Sigmoid colon (tissue), 7 donors: ENCODE data around the gene AP1S3. TPM values are rescaled to one million over a fixed set of nuclear protein-coding genes. Genes with fewer than 3 reads are reported as not detected.

ENCODE experiments used
- DNase-seq: peaks from one replicate; pipeline ENCODE4 v3.0.0-alpha.2; 2019
- H3K27ac ChIP-seq, 4 donors: fragments of 200-600 bp; sonication (generic); one replicate each; pipeline ENCODE4 v1.5.1; 2016 to 2019; ENCODE audit warnings: mild to moderate bottlenecking in 1 of 4
- H3K27me3 ChIP-seq, 3 donors: fragments of 200-600 bp; sonication (generic); one replicate each; pipeline ENCODE4 v1.5.1; 2019; ENCODE audit warnings: mild to moderate bottlenecking in 1 of 3
- H3K36me3 ChIP-seq, 4 donors: fragments of 200-600 bp; sonication (generic); one replicate each; pipeline ENCODE4 v1.5.1; 2016 to 2019
- H3K4me1 ChIP-seq, 4 donors: fragments of 200-600 bp; sonication (generic); one replicate each; pipeline ENCODE4 v1.5.1; 2017 to 2019
- H3K4me3 ChIP-seq, 4 donors: fragments of 200-600 bp; sonication (generic); one replicate each; pipeline ENCODE4 v1.5.1; 2017 to 2019; ENCODE audit warnings: mild to moderate bottlenecking in 2 of 4, moderate library complexity in 1 of 4
- H3K9me3 ChIP-seq, 4 donors: fragments of 200-600 bp in 3 of 4; sonication (generic) in 3 of 4; one replicate each; pipeline versions ENCODE4 v1.5.1 to v1.6.1; 2013 to 2019
- CTCF ChIP-seq, 4 experiments: fragments of 450-650 bp in 3 of 4; fragments of 200-600 bp in 1 of 4; IDR thresholded peaks; one replicate each; pipeline ENCODE4 v1.5.1; 2016 to 2019; ENCODE audit warnings: antibody characterized with exemption in 4 of 4, mild to moderate bottlenecking in 3 of 4, moderate library complexity in 2 of 4
- EP300 ChIP-seq, 4 donors: sonication (generic); formaldehyde crosslinking; IDR thresholded peaks; one replicate each; pipeline ENCODE4 v1.6.1; 2017; ENCODE audit warnings: antibody characterized with exemption in 4 of 4
- POLR2A ChIP-seq, 2 donors: fragments of 450-650 bp; IDR thresholded peaks; one replicate each; pipeline ENCODE4 v1.6.1; 2016; ENCODE audit warnings: antibody characterized with exemption in 2 of 2, mild to moderate bottlenecking in 2 of 2, moderate library complexity in 2 of 2
- POLR2AphosphoS5 ChIP-seq, 4 donors: sonication (generic); formaldehyde crosslinking; IDR thresholded peaks; one replicate each; pipeline ENCODE4 v1.6.1; 2017; ENCODE audit warnings: antibody characterized with exemption in 4 of 4
- WGBS, 2 donors: extraction: QIAGEN DNeasy Blood & Tissue Kit; methylation state at CpG; one replicate each; pipeline ENCODE4 v1.1.7; 2013; 5-methylcytosine and 5-hydroxymethylcytosine counted together
- intact Hi-C: fragments of 100-400 bp; cut with DNase I; formaldehyde crosslinking; loops from one replicate; pipeline ENCODE4 v1.15.1; 2023
- polyA plus RNA-seq, 3 donors: library from polyadenylated mRNA; stranded (reverse); fragments of 200-250 nt; gene quantifications; one replicate each; pipeline ENCODE4 v1.2.3, GENCODE V29; 2013
- total RNA-seq, 4 donors: library from RNA; depleted of rRNA; stranded (reverse); fragments of >200 nt; gene quantifications; one replicate each; pipeline ENCODE4 v1.1.0, GENCODE V29; 2016
- donor health status: healthy with polysubstance abuse.
- donor health status: Bipolar disorder and iron deficiency.
- donor health status: healthy.

The AP1S3 gene
- total and polyA plus RNA-seq, 7 donors: 0.14 to 7.2 (median 3.0) TPM; not detected in 2

- no peaks in the 10 kb centered on the region for H3K4me1 ChIP-seq
- intact Hi-C loops: no loop called here
- no peaks in the 10 kb centered on the region for H3K9me3 ChIP-seq
- H3K36me3 ChIP-seq: no peaks in the 10 kb centered on the region
- no peaks in the 10 kb centered on the region for H3K27me3 ChIP-seq
- no peak overlapping the region for H3K27ac ChIP-seq
- H3K4me3 ChIP-seq: no peak overlapping the region
- TF ChIP-seq POLR2A (IDR thresholded peaks at IDR 0.05) (no peak), POLR2AphosphoS5 (IDR thresholded peaks at IDR 0.05) (no peak), EP300 (IDR thresholded peaks at IDR 0.05) (no peak), CTCF (IDR thresholded peaks at IDR 0.05) (no peak)
- no peak for DNase-seq
These were observed 14.6 kb downstream of the AP1S3 start for GRCh38 chr2:223822818-223823217.

- no peaks in the 10 kb centered on the region for H3K9me3 ChIP-seq
- H3K4me3 ChIP-seq: no peak overlapping the region
- H3K4me1 ChIP-seq: peaks cover 0 to under 1% (median 0%) of the 10 kb centered on the region in 4 donors
- no peaks in the 10 kb centered on the region for H3K36me3 ChIP-seq
- WGBS, 2 donors: 84 to 86% methylated on average over 2 of the region's 2 CpGs
- H3K27me3 ChIP-seq: no peaks in the 10 kb centered on the region
- H3K27ac ChIP-seq: no peak overlapping the region
- no peak for DNase-seq
- intact Hi-C loops: no loop called here
- TF ChIP-seq EP300 (IDR thresholded peaks at IDR 0.05): no peak
- TF ChIP-seq POLR2AphosphoS5 (IDR thresholded peaks at IDR 0.05): no peak
- no peak for TF ChIP-seq CTCF (IDR thresholded peaks at IDR 0.05)
- TF ChIP-seq POLR2A (IDR thresholded peaks at IDR 0.05): no peak
These were observed 16.8 kb downstream of the AP1S3 start for GRCh38 chr2:223820549-223820948.

- H3K27ac ChIP-seq: no peak overlapping the region
- intact Hi-C loops: no loop called here
- no peak for DNase-seq
- no peaks in the 10 kb centered on the region for H3K9me3 ChIP-seq
- no peaks in the 10 kb centered on the region for H3K27me3 ChIP-seq
- no peaks in the 10 kb centered on the region for H3K36me3 ChIP-seq
- WGBS, 2 donors: 71 to 87% methylated on average over 3 of the region's 3 CpGs
- no peak for TF ChIP-seq POLR2AphosphoS5 (IDR thresholded peaks at IDR 0.05)
- TF ChIP-seq EP300 (IDR thresholded peaks at IDR 0.05): no peak
- TF ChIP-seq CTCF (IDR thresholded peaks at IDR 0.05): no peak
- no peak for TF ChIP-seq POLR2A (IDR thresholded peaks at IDR 0.05)
- no peak overlapping the region for H3K4me3 ChIP-seq
- H3K4me1 ChIP-seq: peaks cover 0 to 5% (median 0%) of the 10 kb centered on the region in 4 donors
These were observed 17.5 kb downstream of the AP1S3 start for GRCh38 chr2:223819891-223820290.

GRCh38 chr2:223815884-223816570, 21.4 kb downstream of the AP1S3 start:
- intact Hi-C loops: no loop called here
- DNase-seq: no peak
- no peak for TF ChIP-seq CTCF (IDR thresholded peaks at IDR 0.05)
- no peak for TF ChIP-seq EP300 (IDR thresholded peaks at IDR 0.05)
- no peak for TF ChIP-seq POLR2AphosphoS5 (IDR thresholded peaks at IDR 0.05)
- Histone ChIP-seq H3K4me3 (no peak overlapping the region), H3K27ac (no peak overlapping the region), H3K4me1 (peaks cover 0 to 5% (median 0%) of the 10 kb centered on the region in 4 donors), H3K36me3 (no peaks in the 10 kb centered on the region), H3K9me3 (no peaks in the 10 kb centered on the region), H3K27me3 (no peaks in the 10 kb centered on the region)
- 78 to 82% methylated on average over 13 of the region's 13 CpGs for WGBS, 2 donors
